Osteocyte (in vitro differentiated cells): ENCODE results near the gene PRKACA. TPM values are rescaled to one million over a fixed set of nuclear protein-coding genes. Genes with fewer than 3 reads are reported as not detected.

ENCODE experiments used
- DNase-seq: peaks from one replicate; pipeline ENCODE4 v3.0.0; 2021; ENCODE audit warnings: mixed read lengths; ENCODE audit not compliant: unreplicated experiment; ENCODE audit errors: extremely low spot score
- H3K27ac Mint-ChIP-seq: one replicate; pipeline ENCODE4 v1.8.0; 2021; ENCODE audit warnings: mild to moderate bottlenecking, mixed read lengths; ENCODE audit not compliant: unreplicated experiment
- H3K27me3 Mint-ChIP-seq: one replicate; pipeline ENCODE4 v1.8.0; 2021; ENCODE audit warnings: mixed read lengths; ENCODE audit not compliant: unreplicated experiment
- H3K36me3 Mint-ChIP-seq: one replicate; pipeline ENCODE4 v1.8.0; 2021; ENCODE audit warnings: mixed read lengths; ENCODE audit not compliant: unreplicated experiment
- H3K4me1 Mint-ChIP-seq: one replicate; pipeline ENCODE4 v1.8.0; 2021; ENCODE audit warnings: mixed read lengths; ENCODE audit not compliant: unreplicated experiment
- H3K4me3 Mint-ChIP-seq: one replicate; pipeline ENCODE4 v1.8.0; 2021; ENCODE audit warnings: mild to moderate bottlenecking, moderate library complexity, mixed read lengths; ENCODE audit not compliant: unreplicated experiment
- H3K9me3 Mint-ChIP-seq: one replicate; pipeline ENCODE4 v1.8.0; 2021; ENCODE audit warnings: mixed read lengths; ENCODE audit not compliant: unreplicated experiment
- total RNA-seq: library from RNA; stranded (reverse); gene quantifications from 2 replicates; pipeline ENCODE4 v1.2.1, GENCODE V29; 2021
- TF ChIP-seq, protein P1 (sequence below): fragments of 200-600 bp; sonication (generic); IDR thresholded peaks from 2 replicates; pipeline ENCODE4 v1.5.0; 2021; ENCODE audit warnings: antibody characterized with exemption, mild to moderate bottlenecking, moderate library complexity

The PRKACA gene
- total RNA-seq, 1 donor from 2014 or later: 115 TPM

DNA sequence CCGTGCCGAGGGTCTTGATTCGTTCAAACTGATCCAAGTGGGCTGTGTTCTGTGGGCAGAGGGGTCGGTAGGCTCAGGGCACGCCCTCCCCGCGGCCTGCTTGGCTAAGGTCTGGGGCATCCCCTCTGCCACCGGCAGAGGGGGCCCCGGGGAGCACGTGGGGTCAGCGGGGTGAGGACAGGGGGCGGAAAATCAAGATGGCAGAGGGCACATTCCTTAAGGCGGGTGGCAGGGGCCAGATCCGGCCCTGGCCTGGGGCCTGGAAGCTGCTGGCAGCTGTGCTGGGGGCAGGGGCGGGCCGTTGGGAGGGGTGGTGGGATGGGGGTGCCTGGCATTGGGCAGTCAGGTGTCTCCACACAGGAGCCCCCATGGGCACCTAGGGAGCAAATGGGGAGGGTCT lies 10.7 kb downstream of the PRKACA start:
- H3K4me3 Mint-ChIP-seq: no peak overlapping the region
- peaks cover 6% of the 10 kb centered on the region for H3K36me3 Mint-ChIP-seq
- H3K27ac Mint-ChIP-seq: no peak overlapping the region
- DNase-seq: no peak
- no peaks in the 10 kb centered on the region for H3K9me3 Mint-ChIP-seq
- TF ChIP-seq, protein P1, sequence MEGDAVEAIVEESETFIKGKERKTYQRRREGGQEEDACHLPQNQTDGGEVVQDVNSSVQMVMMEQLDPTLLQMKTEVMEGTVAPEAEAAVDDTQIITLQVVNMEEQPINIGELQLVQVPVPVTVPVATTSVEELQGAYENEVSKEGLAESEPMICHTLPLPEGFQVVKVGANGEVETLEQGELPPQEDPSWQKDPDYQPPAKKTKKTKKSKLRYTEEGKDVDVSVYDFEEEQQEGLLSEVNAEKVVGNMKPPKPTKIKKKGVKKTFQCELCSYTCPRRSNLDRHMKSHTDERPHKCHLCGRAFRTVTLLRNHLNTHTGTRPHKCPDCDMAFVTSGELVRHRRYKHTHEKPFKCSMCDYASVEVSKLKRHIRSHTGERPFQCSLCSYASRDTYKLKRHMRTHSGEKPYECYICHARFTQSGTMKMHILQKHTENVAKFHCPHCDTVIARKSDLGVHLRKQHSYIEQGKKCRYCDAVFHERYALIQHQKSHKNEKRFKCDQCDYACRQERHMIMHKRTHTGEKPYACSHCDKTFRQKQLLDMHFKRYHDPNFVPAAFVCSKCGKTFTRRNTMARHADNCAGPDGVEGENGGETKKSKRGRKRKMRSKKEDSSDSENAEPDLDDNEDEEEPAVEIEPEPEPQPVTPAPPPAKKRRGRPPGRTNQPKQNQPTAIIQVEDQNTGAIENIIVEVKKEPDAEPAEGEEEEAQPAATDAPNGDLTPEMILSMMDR: no peak
- H3K27me3 Mint-ChIP-seq: no peaks in the 10 kb centered on the region
- H3K4me1 Mint-ChIP-seq: peaks cover 7% of the 10 kb centered on the region

DNA sequence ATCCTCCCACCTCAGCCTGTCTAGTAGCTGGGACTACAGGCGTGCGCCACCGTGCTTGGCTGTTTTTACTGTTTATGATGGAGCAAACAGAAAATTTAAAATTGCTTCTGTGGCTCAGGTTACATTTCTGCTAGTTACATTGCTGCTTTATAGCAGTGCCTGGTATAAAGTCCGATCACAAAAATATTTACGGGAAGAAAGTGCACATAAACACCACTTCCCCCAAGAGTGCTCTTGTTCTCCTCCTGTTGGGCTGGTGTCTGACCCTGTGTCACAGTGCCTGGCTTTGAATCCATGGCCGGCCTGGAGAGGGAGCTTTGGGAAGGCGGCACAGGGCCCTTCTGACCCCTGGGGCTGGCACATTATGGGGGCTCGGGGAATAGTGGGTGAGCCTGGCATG lies 11.9 kb downstream of the PRKACA start:
- H3K27me3 Mint-ChIP-seq: no peaks in the 10 kb centered on the region
- no peak for DNase-seq

GRCh38 chr19:14103310-14103709 lies 14.3 kb downstream of the PRKACA start:
- H3K4me1 Mint-ChIP-seq: no peaks in the 10 kb centered on the region
- no peaks in the 10 kb centered on the region for H3K9me3 Mint-ChIP-seq
- peaks cover 11% of the 10 kb centered on the region for H3K36me3 Mint-ChIP-seq
- no peak overlapping the region for H3K27ac Mint-ChIP-seq
- no peak for DNase-seq
- no peak overlapping the region for H3K4me3 Mint-ChIP-seq
- TF ChIP-seq, protein P1: no peak
- no peaks in the 10 kb centered on the region for H3K27me3 Mint-ChIP-seq

More for the DNA sequence above, 11.9 kb downstream of the PRKACA start:
- TF ChIP-seq, protein P1: no peak
- H3K4me3 Mint-ChIP-seq: no peak overlapping the region
- no peak overlapping the region for H3K27ac Mint-ChIP-seq
- H3K9me3 Mint-ChIP-seq: no peaks in the 10 kb centered on the region
- H3K4me1 Mint-ChIP-seq: peaks cover 2% of the 10 kb centered on the region
- peaks cover 10% of the 10 kb centered on the region for H3K36me3 Mint-ChIP-seq

DNA sequence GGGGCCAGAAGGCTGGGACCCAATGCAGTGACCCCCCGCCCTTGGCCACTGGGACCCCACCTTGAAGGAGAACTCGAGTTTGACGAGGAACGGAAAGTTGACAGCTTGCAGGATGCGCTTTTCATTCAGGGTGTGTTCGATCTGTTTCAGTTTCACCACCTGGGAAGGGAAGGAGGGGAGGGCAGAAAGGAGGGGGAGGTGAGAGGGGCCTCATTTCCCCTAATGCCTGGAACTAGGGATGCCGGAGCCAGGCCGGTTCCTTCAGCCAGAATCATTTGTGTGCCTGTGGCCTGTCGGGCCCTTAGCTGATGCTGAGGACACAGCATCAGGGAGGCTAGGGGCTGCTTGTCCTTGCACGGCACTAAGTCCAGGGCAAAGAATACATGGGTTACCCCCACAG lies 14.8 kb downstream of the PRKACA start:
- peaks cover 11% of the 10 kb centered on the region for H3K36me3 Mint-ChIP-seq
- no peaks in the 10 kb centered on the region for H3K27me3 Mint-ChIP-seq
- no peak overlapping the region for H3K27ac Mint-ChIP-seq
- H3K4me1 Mint-ChIP-seq: no peaks in the 10 kb centered on the region
- H3K9me3 Mint-ChIP-seq: no peaks in the 10 kb centered on the region
- TF ChIP-seq, protein P1: no peak
- DNase-seq: no peak
- H3K4me3 Mint-ChIP-seq: no peak overlapping the region

DNA sequence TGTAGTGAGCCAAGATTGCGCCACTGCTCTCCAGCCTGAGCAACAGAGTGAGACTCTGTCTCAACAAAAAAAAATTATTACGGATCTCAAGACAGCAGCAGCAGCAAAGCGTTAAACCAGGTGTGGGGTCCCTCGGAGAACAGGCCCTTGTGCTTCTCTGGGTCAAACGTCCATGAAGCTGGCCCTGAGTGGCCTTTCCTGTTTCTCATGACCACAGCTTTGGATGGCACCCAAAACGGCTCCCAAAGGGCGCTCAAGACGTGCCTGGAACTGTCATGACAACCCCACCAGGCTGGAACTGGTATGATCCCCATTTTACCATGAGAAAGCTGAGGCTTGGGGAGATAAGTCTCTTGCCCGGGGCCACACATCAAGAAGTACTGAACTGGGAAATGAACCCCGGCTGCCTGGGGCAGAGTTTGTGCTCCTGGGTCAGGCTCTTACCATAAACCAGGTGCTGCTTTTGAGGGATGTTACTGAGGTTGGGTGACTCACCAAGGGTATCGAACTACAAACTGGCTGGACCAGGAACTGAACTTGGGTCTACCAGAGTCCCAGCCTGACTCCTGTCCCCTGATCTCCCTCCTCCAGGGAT lies 15.4 kb downstream of the PRKACA start:
- Mint-ChIP-seq H3K4me1 (no peaks in the 10 kb centered on the region), H3K36me3 (peaks cover 11% of the 10 kb centered on the region), H3K27ac (no peak overlapping the region), H3K4me3 (no peak overlapping the region), H3K9me3 (no peaks in the 10 kb centered on the region), H3K27me3 (no peaks in the 10 kb centered on the region)
- TF ChIP-seq, protein P1: no peak
- DNase-seq: no peak
